NCI-H82 (cell line): ENCODE measurements around the gene TPBG.

Source experiments
- DNase-seq: peaks from one replicate; lab custom pipeline; 2025; lab: John Stamatoyannopoulos, UW

The TPBG gene

DNA sequence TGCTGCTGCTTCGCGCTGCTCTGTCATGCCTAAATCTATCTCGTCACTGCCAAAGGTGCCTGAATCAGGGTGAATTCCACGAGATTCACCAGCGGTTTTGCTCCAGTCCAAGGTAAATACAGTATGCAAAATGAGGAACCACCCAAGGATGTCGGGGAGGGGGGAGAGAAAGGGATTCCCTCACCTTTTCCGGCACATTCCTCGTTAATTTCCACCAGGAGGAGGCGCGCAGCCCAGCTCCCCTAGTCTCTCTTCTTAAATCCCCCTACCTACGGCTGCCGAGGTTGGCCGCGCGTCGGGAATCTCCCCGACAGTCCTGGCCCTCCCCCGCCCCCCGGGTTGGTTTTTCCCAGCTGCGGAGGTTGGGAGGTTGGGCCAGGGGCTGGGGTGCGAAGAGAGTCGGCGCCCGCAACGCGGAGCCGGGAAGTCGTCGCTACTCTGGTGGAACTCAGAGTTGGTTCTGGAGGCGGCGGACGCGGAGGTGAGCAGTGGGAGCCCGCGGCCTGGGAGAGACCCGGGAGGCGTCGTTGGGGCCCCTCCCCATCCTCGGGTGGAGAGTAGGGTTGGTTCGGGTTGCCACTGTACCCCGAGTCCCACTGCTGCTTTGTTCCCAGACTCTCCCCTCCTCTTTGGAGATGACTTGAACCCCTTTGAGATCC lies at the start of gene TPBG:
Gene TPBG, plus strand, starts transcription at position 390 of the 659 bp plus-strand sequence. CDS start 1,145 bp downstream, outside the sequence.
- DNase-seq = peak; percentile 66

DNA sequence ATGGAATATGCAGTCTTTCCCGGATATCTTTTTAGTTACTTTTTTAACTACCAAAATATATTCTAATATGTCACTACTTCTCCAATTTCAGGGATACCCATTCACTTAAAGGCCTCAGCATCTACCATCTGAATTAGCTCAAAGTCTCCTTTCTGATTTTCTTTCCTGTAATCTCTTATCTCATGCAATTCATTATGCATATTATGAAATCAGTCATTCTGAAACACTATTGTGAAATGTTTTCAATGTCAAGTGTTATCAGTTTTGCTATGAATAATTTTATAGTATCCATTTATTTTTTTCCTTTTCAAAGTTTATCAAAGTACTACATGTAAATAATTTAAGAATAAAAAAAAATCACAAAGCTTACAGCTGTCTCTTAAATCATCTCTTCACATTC lies 41.2 kb upstream of the TPBG start:
- DNase-seq = no peak

DNA sequence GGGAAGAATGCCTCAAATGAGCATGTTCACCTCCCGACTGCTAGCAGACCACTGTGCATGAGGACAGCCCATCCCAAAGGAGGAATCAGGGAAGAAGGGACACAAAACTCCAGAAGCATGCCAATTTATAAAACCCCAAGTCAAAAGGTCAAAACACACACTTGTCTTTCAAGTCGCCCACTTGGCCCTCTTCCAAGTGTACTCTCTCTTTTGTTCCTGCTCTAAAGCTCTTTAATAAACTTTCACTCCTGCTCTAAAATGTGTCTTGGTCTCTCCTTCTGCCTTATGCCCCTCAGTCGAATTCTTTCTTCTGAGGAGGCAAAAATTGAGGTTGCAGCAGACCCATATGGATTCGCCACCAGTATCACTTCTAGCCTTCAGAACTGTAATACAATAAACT lies 33.9 kb upstream of the TPBG start:
- DNase-seq = no peak

DNA sequence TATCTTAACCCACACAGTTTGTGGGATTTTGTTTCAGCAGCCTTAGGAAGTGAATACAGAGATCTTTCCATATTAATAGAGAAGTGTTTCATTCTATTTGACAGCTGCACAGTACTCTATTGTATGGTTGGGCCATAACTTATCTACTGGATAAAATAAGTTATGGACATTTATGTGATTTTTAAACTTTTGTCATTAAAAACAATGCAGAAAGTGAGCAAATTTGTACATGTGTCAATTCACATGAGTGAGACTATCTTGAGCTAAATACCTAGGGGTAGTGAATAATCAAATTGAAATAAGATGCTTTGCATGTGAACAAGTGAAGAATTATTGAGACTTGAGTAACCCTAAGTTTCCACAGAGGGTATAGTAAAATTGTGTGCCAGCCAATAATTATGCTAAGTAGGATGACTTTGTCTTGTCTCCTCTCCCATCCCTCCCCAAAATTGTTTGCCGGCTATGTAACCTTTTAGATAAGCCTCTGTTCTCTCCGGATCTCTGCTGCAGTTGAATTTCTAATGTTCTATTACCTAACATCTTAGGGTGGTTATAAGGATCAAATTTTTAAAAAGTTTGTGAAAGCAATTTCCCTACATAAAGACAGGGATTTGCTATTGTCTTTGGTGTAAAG lies 33.3 kb upstream of the TPBG start:
- DNase-seq = no peak

- DNase-seq = peak; percentile 20
Observed at GRCh38 chr6:82331031-82331773, 32.4 kb upstream of the TPBG start.

DNA sequence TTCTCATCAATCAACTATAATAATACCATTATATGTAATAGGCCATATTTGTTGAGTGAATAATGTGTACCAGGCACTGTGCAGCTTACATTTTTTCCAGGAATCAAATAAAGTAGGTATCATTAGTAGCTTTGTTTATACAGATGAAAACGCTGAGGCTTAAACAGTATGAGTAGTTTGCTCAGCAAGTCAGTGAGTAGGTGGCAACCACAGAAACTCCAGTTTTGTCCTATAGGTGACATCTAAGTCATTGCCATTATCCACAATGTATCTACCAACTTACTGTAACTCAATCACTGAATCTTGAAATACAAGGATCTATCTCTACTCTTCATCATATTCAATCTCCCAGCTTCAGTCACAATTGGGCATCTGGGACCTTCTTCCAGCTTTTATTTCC lies 29.8 kb upstream of the TPBG start:
- no peak for DNase-seq

DNA sequence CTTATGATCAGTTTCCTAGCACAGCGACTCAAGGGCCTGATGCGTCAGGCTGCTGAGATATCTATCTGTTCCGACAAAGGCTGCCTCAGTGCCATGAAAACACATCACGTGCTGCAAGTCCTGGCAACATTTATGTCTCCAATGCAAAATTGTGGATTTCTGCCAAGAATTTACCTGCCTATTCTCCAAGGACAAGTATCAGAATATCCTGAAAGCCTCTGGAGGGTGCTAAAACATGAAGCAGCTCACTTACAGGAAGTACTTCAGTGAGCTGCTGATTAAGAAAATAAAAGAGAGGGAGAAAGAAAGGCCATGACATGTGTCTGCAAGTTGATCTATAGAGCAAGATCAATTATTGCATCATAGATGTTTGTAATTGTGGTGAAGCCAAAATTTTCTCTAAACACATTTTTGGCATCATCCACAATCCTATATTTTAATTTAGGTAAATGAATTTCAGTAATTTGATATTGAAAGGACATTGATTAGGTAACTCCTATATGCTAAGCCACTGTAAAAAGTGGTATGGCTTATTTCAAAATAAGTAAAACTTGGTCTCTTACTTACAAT lies 25.8 kb upstream of the TPBG start:
- DNase-seq = no peak

GRCh38 chr6:82348130-82348529 lies 15.5 kb upstream of the TPBG start:
- peak; percentile 87 for DNase-seq

DNA sequence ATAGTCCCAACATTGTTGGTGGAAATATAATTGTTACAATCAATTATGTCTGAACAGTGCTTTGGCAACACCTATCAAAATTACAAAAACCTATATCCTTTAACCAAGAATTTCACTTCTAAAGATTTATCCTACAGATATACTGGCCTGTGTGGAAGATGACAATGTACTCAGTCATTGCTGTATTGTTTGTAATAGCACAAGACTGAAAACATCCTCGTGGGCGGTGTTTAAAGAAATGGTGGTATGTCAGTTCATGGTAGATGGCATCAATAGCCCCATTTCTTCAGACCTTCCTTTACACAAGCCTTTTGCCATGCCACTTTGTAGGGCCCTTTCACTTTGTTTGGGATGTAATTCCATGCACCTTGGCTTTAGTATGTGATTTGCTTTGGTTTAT lies 9.8 kb upstream of the TPBG start:
- DNase-seq = peak; percentile 71

DNA sequence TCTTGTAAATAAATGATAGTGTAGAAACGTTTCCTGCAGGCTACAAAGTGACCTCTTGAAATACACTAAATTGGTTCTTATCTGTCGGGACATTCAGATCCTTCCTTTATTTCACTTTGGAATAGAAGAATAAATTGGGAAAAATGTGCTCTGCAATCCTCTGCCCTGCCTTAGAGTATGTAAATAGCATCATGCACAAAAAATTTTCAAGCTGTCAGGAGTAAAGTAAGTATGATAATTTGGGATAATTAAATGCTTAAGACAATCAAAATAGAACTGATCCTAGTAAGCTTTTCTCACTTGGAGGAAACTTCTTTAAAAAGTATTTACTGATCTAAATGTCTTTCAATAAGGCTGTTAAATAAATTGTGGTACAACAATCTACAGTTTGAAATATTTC lies 3.1 kb upstream of the TPBG start:
- no peak for DNase-seq

DNA sequence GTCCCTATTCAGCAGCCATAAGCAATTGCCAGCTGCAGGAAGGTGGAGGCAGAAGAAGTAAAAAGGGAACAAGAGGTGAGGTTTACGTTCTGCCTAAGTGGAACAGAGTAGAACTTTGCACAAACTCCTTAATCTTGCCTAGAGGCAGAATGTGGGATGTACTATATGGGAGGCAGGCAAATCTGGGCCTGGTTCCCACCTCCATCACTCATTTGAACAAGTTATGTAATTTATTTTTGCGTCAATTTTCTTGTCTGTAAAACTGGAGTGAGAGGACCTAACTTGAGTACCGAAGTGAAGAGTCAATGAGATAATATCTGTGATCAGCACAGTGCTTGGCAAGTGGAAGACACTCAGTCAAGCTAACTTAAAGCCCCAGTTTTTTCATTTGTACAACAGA lies 2.0 kb upstream of the TPBG start:
- DNase-seq = no peak

DNA sequence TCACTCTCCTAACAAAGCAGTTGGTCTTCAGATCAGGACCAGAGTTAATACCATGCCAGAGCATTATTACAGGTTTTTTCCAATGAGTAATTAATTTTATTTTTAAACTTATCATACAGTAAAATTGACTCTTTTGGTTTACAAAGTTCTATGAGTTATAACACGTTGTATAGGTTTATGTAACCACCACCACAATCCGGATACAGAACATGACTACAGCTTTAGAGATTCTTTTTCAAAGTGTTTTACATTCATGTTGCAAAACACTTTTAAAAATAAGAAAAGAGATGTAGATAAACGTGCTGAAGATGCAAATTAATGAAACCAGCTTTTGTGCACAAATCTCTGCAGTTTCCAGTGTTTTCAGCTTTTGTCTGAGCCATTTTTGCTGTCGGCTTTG lies 1.5 kb upstream of the TPBG start:
- DNase-seq = no peak

- DNase-seq = peak; percentile 26
Observed at GRCh38 chr6:82362878-82363427, 664 bp upstream of the TPBG start.

DNA sequence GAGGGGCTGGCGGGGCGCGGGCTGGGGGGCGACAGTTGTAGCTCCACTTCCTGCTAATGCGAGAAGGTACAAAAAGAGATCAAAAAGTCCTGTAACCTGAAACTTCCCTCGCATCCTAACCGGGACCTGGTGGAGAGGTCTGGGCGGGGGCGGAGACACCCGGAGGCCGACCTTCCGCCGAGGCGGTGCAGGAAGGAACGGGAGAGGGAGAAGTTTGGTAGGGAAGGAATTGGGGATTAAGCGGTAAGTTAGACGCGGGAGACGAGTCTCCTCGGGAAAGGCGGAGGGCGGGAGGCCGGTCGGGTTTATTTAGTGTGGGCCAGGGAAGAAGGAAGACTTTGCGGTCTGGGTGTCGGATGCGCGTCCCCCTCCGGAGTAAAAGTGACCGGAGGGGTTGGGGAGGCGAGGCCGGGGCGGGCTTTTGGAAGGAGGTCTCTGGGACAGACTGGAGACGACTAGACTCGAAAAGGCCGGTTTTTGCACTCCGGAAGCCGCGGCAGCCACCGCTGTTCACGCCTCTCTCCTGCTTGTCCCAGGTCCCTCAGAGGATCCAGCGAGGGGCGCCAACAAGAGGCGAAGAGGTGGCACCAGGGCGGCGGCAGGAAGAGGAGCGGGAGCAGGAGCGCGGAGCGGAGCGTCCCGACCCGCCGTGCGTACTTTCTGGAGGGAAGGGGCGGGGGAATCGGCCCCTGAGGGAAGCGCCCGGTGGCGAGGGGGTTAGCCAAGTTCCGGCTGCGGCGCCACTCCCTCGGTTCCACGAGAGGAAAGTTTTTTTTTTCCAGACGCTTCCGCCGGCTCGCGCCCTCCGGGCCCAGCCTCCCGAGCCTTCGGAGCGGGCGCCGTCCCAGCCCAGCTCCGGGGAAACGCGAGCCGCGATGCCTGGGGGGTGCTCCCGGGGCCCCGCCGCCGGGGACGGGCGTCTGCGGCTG lies 734 bp downstream of the TPBG start:
- peak; percentile 60 for DNase-seq

- peak; percentile 41 for DNase-seq
Observed at GRCh38 chr6:82365016-82365795, 1.6 kb downstream of the TPBG start.

DNA sequence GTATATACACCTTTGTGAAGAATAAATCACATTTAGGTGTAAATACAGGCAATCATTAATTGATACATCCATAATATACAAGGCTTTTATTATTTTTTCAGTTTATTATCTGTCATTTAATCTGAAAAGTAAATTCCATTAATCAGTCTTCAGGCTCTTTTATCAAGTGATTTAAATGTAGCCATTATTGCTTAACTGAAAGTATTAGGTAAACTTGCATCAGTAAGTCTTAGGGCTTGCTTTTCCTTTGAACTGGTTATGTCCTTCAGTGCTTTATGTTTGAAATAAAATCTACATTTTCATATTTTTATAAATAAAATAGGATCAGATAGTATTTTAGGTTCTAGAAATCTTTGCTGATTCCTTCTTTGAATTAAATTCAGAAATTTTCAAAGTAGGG lies 4.1 kb downstream of the TPBG start:
- DNase-seq = no peak

- DNase-seq = no peak
Observed at GRCh38 chr6:82370788-82371187, 7.2 kb downstream of the TPBG start.

DNA sequence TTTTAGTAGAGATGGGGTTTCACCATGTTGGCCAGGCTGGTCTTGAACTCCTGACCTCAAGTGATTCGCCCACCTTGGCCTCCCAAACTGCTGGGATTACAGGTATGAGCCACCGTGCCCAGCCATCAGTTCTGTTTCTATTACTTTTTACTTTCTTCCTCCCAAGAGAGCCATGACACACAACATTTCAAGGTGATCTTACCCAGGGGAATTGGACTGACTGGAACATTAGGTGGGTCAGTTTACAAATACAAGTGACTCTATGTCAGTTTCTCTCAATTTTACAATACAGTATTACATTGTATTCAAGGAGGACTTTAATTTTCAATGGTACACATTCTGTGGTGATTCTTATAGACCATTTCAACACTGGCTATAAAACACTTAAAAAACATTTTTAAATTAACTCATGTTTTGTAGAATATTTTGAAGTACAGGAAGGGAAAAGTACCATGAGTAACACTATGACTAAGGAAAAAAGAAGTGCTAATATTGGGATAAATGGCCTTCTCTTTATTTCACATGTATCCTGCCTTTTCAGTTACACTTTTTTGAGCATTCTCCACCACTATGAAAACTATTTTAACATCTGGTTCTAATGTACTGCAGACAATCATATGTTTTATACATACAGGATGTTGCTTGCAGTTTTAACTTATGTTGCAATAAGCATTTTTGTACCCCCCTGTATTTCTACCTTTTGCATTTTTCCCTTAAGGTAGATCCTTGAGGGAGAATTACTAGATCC lies 8.4 kb downstream of the TPBG start:
- no peak for DNase-seq

- no peak for DNase-seq
Observed at GRCh38 chr6:82372656-82373055, 9.0 kb downstream of the TPBG start.

DNA sequence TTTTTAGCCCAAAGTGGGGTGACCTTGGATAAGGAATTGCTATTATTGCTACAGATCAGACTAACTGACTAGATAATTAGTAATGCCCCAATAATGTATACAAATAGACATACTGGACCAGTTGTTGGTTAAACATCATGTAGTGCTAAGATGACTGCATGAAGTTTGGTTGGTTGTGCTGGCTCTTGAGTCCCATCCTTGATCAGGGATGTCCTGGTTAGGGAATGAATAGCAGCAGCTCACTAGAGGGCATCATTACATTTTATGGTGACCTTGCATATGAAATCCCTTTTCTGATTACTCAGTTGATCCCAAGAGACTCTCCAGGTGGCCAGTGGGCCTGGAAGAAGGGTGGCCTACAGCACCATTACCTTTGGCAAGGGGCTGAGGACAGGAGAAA lies 10.9 kb downstream of the TPBG start:
- no peak for DNase-seq
